Measurements from ENCODE around the gene TMEM174. TPM values are rescaled to one million over a fixed set of nuclear protein-coding genes. Genes with fewer than 3 reads are reported as not detected.

TMEM174 gene
- total and polyA plus RNA-seq, 2 donors (not counting 1 experiment from before 2014, with no cell fraction given): not detected

DNA sequence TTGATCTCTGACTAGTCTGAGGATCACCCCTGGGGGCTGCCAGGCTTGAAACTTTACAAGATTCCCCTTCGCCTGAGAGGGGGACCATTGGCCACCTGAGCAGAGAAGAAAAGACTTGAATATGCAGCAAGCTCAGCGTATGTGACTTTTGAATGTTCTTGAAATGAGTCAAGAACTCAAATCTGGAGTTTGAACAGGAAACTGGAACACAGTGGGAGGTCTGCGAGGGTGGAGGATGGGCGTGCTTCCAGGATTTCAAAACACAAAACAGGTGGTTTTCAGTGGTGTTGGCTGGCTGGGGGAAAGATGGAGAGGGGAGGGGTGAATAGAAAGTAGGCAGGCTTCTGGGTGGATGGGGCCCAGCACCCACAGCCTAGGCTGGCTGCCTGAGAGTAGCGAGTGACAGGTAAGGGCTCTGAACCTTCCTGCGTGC lies 40.6 kb downstream of the TMEM174 start:
- no peak overlapping the region for H3K4me3 Mint-ChIP-seq

GRCh38 chr5:73214306-73214705 lies 41.3 kb downstream of the TMEM174 start:
- H3K4me3 Mint-ChIP-seq: no peak overlapping the region
- no peaks in the 10 kb centered on the region for H4K20me1 ChIP-seq (ENCODE audit: control insufficient read depth, insufficient read depth, low read length, poor library complexity, severe bottlenecking)
- no peak overlapping the region for H3K4me3 ChIP-seq (ENCODE audit: control extremely low read depth in 1 of 5, extremely low read depth in 1 of 5, insufficient read depth in 1 of 5, low read depth in 2 of 5, low read length in 4 of 5)
- H3K27me3 ChIP-seq (replicated peaks in 1 of 4; ENCODE audit: control extremely low read depth in 1 of 4, control insufficient read depth in 3 of 4, insufficient read depth in 4 of 4, low read length in 3 of 4): peaks cover 0 to 51% (median 24%) of the 10 kb centered on the region in 4 experiments
- POLR2A ChIA-PET: no interaction called here
- H3K4me2 ChIP-seq (replicated peaks; ENCODE audit: low read depth, low read length, poor library complexity, severe bottlenecking): no peak overlapping the region
- no peak overlapping the region for H3K9ac ChIP-seq (ENCODE audit: low read length)
- no peak overlapping the region for H3K27ac ChIP-seq (ENCODE audit: low read length in 2 of 2)
- intact Hi-C loops (cut with micrococcal nuclease): no loop called here
- H3K36me3 ChIP-seq (replicated peaks in 1 of 2; ENCODE audit: control extremely low read depth in 1 of 2, control insufficient read depth in 1 of 2, extremely low read depth in 1 of 2, insufficient read depth in 2 of 2, low read length in 1 of 2): no peaks in the 10 kb centered on the region
- H3K4me1 ChIP-seq (ENCODE audit: control insufficient read depth in 2 of 2, insufficient read depth in 2 of 2, low read length in 2 of 2): peaks cover 10 to 16% of the 10 kb centered on the region in 2 donors
- WGBS (ENCODE audit: insufficient coverage): 46% methylated on average over 2 of the region's 4 CpGs
- peaks cover 0 to 3% (median 0%) of the 10 kb centered on the region in 3 donors for H3K9me3 ChIP-seq (ENCODE audit: control extremely low read depth in 1 of 3, control insufficient read depth in 2 of 3, insufficient read depth in 1 of 3, low read length in 2 of 3)
- TF ChIP-seq CTCF (IDR thresholded peaks at IDR 0.05): no peak
- TF ChIP-seq EZH2 (IDR thresholded peaks at IDR 0.05; ENCODE audit: borderline replicate concordance, insufficient read depth, low read depth, low read length, poor library complexity, severe bottlenecking): no peak
- H2AFZ ChIP-seq (ENCODE audit: insufficient read depth, low read depth, low read length, poor library complexity, severe bottlenecking): no peak overlapping the region
- H3K27ac Mint-ChIP-seq: no peak overlapping the region
- H3K27me3 Mint-ChIP-seq: peaks cover 79% of the 10 kb centered on the region
- ATAC-seq (ENCODE audit: low read depth): no peak
- H3K9me3 Mint-ChIP-seq (ENCODE audit: insufficient read depth): peaks cover 8% of the 10 kb centered on the region
- H3K79me2 ChIP-seq (ENCODE audit: control insufficient read depth, insufficient read depth, low read length): no peaks in the 10 kb centered on the region
- CTCF ChIA-PET: interaction anchor here (1.0 kb wide), 1 partner anchor 11 kb away, joined by 3 read pairs; no protein-coding TSS in a partner anchor
- H3K4me1 Mint-ChIP-seq: peaks cover 8% of the 10 kb centered on the region
- no peak for DNase-seq

More for the DNA sequence above, 40.6 kb downstream of the TMEM174 start:
- Histone ChIP-seq H3K27me3 (replicated peaks in 1 of 4; ENCODE audit: control extremely low read depth in 1 of 4, control insufficient read depth in 3 of 4, insufficient read depth in 4 of 4, low read length in 3 of 4) (peaks cover 0 to 47% (median 24%) of the 10 kb centered on the region in 4 experiments), H3K27ac (ENCODE audit: low read length in 2 of 2) (no peak overlapping the region), H4K20me1 (ENCODE audit: control insufficient read depth, insufficient read depth, low read length, poor library complexity, severe bottlenecking) (no peaks in the 10 kb centered on the region), H3K4me1 (ENCODE audit: control insufficient read depth in 2 of 2, insufficient read depth in 2 of 2, low read length in 2 of 2) (peaks cover 10 to 16% of the 10 kb centered on the region in 2 donors), H3K9me3 (ENCODE audit: control extremely low read depth in 1 of 3, control insufficient read depth in 2 of 3, insufficient read depth in 1 of 3, low read length in 2 of 3) (peaks cover 0 to 3% (median 0%) of the 10 kb centered on the region in 3 donors), H2AFZ (ENCODE audit: insufficient read depth, low read depth, low read length, poor library complexity, severe bottlenecking) (no peak overlapping the region), H3K36me3 (replicated peaks in 1 of 2; ENCODE audit: control extremely low read depth in 1 of 2, control insufficient read depth in 1 of 2, extremely low read depth in 1 of 2, insufficient read depth in 2 of 2, low read length in 1 of 2) (no peaks in the 10 kb centered on the region), H3K9ac (ENCODE audit: low read length) (no peak overlapping the region), H3K4me2 (replicated peaks; ENCODE audit: low read depth, low read length, poor library complexity, severe bottlenecking) (no peak overlapping the region), H3K79me2 (ENCODE audit: control insufficient read depth, insufficient read depth, low read length) (no peaks in the 10 kb centered on the region), H3K4me3 (ENCODE audit: control extremely low read depth in 1 of 5, extremely low read depth in 1 of 5, insufficient read depth in 1 of 5, low read depth in 2 of 5, low read length in 4 of 5) (no peak overlapping the region)
- Mint-ChIP-seq H3K27me3 (peaks cover 76% of the 10 kb centered on the region), H3K9me3 (ENCODE audit: insufficient read depth) (peaks cover 8% of the 10 kb centered on the region), H3K4me1 (peaks cover 8% of the 10 kb centered on the region), H3K27ac (no peak overlapping the region)
- TF ChIP-seq CTCF (IDR thresholded peaks at IDR 0.05): no peak
- TF ChIP-seq EZH2 (IDR thresholded peaks at IDR 0.05; ENCODE audit: borderline replicate concordance, insufficient read depth, low read depth, low read length, poor library complexity, severe bottlenecking): no peak
- intact Hi-C loops (cut with micrococcal nuclease): no loop called here
- WGBS (ENCODE audit: insufficient coverage): 50% methylated on average over 6 of the region's 6 CpGs
- POLR2A ChIA-PET: no interaction called here
- no peak for ATAC-seq (ENCODE audit: low read depth)
- CTCF ChIA-PET: interaction anchor here (1.0 kb wide), 1 partner anchor 10 kb away, joined by 3 read pairs; no protein-coding TSS in a partner anchor
- no peak for DNase-seq

Measured in B cell (primary cell).